Ammon's horn (tissue), 1 donor: Measurements from ENCODE around the gene MED13L.
"Not testable (repeated sequence)": the region's sequence is repeated elsewhere in the genome, so short reads cannot be mapped to it uniquely, and the experiment has no call there.

ENCODE experiments used
- DNase-seq: peaks from one replicate; pipeline ENCODE4 v3.0.0-alpha.2; 2016; ENCODE audit warnings: low spot score

MED13L gene

DNA sequence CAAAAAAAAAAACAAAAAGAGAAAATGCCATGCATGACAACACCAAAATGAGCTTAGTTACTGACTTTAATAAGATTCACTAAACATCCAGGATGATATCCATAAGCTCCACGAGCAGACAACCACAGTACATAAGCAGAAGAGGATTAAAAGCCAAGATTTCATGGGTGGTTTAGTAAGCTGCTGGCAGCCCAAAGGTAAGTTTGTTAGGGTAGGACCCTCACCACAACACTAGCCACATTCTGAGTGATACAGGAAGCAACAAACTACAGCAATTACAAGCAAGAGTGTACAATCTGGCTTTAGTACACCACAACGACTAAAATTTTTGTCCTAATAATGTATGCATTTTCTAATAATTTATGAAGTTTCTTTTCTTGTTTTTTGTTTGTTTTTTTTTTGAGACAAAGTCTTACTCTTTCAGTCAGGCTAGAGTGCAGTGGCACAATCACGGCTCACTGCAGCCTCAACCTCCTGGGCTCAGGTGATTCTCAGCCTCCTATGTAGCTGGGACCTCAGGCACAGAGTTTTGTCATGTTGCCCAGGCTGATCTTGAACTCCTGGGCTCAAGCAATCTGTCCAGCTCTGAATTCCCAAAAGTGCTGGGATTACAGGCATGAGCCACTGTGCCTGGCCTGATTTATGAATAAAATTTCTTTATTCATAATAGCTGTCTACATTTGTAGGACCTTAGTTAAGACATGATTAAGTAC lies 221.4 kb downstream of the MED13L start:
- DNase-seq = no peak

DNA sequence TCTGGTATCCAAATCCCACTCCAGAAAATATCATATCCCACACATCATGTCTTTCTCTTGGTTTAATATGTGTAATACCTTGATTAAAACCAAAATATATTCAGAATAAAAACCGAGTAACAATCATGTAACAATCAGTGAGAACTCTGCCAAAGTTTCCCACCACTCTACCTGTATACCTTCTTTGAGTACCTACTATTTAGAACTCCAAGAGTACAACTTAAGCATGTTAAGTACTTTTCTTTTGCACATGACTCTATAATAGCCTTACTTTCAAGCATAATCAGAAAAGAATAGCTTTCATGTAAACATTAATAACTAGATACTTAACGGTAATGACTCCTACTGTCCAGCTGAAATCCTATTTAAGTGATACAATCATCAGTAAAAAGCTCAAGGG lies 223.2 kb downstream of the MED13L start:
- no peak for DNase-seq

DNA sequence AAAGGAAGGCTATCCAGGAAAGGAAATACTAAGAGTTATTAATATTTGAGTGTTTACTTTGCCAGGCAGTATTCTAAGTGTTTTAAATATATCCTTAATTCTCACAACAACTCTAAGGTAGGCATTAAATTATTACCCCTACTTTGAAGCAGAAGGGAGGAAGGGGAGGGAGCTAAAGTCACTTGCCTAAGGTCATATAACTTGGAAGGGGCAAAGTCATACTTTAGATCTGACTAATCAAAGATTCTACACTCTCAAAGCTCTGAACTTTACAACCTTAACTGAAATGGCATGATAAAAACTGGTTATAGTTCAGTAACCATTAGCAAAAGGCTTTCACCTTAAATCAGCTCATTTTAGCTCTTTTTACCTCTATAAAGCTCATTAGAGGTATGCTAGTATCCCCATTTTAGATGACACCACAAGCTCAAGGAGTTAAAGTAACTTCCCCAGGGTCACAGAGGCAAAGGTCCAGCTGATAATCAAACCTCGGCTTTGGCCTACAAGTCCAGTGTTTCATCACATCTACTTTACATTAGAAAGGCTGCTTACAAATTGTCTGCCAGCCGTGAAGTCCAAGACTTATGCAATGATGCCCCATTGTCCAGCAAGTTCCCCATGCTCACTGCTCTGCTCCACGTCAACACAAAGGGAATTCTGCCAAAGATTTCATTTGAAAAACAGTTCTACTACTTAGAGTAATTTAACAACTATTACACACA lies 223.9 kb downstream of the MED13L start:
- DNase-seq = peak; percentile 70

DNA sequence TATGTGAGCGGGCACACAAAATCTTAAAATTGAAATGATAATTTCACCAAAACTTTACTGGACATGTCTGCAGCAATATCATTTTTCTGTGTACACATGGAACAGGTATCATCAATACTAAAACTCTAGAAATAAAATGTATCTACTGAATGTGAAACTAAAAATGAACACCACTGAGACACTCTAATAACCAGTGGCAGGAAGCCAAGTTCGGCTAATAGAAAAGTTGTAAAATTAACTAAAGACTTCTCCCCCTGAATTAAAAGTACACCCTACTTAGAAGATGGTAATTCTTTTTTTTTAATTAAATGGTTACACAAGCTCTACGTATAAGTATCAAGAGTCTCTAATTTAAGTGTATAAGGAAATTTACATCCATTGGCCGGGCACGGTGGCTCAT lies 227.2 kb downstream of the MED13L start:
- no peak for DNase-seq

DNA sequence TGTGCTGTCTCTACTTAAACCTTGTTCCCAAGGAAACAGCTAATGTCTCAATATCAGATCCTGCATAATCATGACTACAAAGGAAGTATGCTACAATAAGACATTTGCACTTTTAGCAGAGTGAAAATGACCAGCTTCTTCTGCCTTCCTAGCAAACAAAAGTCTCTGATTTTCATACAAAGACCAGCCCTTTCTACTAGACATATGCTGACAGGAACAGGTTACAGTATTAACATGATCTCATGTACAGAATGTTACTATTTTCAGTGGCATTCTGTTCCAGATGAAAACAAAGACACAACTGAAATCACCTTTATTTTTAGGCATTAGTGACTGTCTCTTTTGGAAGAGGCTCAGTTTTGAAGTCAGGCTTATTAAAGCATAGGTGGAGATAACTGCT lies 228.6 kb downstream of the MED13L start:
- no peak for DNase-seq

DNA sequence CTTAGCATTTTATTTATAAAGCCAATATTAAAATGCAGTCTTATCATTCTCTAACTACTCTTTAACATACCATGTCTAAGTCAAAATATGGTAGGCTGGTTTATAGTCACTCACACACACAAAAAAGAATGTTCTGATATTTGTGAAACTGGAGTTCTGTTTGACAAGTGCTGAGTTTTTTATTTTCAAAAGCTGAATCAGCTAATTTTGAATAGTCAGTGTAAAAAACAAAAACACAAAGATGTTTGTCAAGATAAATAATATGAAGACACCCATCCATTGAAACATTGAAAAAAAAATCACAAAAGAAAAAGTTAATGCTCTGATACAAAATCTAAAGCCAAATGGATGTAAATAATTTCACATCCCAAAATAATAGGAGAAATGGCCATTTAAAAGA lies 231.5 kb downstream of the MED13L start:
- DNase-seq = no peak

DNA sequence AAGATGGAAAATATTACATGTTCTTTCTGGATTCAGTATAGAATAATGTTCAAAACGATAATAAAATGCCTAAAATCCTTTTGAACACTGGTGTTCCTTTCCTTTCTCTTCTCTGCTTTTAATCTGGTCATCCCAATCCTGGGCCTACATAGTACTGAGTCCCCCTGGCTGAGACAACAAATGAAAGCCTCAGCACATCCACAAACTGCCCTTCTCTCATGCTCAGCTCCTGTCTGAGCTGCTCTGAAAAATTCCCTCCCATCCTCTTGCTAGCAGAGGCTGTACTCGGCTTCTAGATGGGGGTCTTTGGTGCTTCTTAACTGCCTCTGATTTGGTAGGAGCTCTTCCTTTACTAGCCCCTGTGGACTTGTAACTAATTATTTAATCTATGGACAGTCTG lies 232.3 kb downstream of the MED13L start:
- no peak for DNase-seq

DNA sequence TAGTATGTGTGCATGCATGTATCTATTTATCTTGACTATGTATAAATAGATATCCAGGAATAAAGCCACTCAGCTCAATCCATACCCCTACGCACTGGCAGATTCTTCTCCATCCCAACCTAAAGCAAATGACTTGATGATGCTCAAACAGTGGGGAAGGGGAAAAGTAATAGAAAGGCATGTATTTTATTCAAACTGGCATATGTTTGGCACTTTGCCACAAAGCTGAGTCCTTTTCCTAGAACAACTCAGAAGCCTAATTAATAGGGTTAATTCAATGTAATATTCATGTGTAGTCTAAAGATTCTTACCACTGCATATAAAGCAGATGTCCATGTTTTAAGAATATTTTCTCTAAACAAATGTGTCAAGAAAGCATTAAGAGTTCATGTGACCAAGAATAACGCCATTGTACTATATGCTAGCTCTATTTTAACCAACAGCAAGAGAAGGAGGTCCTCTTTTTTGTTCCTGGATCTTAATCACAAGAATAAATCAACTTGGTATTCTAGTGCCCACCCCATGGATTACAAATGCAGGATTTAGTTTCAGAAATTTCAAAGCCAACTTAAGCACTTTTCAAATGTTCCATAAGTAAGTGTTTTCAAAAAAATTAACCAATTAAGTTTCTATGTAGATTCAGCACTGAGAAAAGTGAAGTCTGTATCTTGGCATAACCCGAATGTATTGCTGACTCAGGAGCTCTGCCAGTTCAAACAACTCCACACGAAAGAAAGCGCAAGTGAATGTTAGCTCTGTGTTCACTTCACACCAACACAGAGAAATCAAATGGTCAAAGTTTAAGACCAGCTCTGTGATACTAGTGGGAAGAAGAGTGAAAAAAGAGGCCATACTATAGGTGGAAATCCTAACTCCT lies 233.6 kb downstream of the MED13L start:
- no peak for DNase-seq

DNA sequence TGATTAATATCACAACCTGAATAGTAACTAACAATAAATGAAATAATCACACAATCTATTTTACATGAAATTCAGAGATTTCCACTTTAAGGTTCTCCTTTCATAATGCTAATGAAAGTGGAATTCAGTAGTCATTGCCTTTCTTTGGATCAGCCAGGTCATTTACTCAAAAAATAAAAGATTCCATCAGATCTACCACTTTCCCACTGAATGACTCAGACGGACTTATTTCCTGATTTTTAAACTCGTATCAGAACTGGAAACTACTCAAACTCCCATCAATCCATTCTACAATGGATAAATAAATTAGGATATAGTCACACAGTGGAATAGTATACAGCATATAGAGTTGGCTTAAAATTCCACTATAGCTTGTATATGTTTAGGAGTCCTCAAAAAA lies 237.1 kb downstream of the MED13L start:
- no peak for DNase-seq

DNA sequence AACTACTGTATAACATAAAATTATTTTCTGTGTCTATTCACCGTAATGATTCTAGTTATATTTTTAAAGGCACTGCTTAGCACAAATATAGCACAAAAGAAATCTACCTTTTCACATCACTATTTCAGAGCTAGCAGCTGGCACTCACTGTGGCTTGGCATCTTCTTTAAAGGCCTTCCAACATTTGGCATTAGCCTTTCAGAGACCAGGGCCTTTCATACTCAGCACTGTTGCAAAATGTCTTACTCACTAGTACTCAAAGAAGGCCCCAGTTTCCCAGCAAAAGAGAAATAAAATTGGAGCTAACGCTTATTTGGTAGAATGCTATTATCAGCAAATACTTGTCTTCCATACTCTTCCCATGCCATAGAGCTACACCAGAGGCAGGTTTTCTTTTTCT lies 238.4 kb downstream of the MED13L start:
- DNase-seq = peak; percentile 26

DNA sequence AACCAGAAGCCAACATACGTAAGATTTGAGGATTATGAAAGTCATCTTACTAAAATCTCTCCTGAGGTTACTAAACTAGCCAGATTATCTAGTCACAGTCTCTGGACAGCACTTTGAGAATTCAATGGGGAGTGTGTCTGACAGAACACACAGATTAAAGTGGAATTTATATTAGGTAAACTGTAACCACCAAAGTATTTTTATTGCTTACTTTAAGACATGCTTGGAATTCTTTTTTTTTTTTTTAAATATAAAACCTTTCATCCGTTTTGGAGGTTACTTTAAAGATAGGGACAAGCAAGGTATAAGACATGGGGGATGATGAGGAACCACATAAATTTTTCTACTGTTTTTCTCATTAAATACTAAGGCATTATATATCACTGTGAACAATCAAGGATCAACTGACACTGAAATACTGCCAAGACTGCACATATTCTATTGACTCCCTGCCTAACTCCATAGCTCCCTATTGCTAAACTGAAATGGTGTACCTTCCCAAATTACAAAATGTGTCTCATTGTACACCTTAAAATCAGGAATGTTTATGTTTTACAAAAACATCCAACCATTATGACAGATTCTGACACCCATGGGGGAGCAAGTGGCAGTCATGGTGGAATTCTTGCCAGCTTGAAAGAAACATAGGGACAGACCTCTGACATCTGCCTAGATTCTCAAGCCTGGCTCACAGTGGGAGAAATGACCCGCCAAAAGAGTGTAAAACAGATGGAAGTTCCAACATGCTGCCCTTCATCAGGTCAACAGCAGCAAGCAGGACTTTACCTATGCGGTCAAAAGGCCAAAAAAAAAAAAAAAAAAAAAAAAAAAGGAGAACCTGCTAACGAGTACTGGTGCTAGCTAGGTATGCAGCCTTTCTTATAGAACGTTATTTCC lies 239.3 kb downstream of the MED13L start:
- no peak for DNase-seq

DNA sequence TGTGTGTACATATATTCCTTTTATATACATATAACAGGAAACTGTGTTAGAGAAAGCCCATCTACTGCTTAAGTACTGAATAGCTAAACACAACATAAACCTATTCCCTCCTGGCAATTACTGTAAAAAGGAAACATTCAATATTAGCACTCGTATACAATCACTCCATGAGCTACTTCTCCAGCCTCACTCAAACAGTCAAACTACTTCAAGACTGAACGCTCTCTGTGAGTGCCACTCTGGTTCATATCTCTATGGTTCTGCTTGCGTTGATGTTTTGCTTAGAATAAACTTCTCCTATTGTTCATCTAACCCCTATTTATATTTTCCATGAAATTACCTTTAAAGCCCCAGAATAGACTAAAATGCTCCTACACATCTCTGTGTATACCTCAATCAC lies 243.7 kb downstream of the MED13L start:
- no peak for DNase-seq

DNA sequence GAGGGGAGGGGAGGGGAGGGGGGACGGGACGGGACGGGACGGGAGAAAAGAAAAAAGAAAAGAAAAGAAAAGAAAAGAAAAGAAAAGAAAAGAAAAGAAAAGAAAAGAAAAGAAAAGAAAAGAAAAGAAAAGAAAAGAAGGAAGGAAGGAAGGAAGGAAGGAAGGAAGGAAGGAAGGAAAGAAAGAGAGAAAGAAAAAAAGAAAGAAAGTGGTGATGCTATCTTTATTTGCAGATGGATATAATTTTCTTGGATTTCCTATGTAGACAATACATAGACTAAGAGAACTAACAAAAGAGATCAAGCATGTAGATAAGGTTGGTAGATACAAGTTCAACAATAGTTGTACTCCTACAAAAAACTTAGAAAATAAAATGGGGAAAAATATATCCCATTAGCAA lies 245.9 kb downstream of the MED13L start:
- DNase-seq = not testable (repeated sequence)

DNA sequence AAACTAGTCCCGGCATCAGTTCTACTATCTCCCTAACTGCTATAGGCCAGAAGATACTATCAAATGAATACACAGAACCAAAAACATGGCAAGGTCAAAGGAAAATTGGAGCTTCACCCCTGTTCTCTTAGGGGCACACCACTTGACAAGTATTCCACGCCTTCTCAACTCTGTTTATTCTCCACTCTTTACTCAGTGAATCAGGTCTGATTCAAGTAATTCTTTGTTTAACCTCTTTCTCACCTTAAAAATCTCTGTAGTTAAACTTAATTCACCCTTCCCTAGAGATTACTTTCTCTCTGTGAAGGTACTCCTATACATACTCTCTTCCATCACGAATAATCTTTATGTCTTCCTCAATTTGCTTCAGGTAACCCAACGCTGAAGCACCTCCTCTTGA lies 248.9 kb downstream of the MED13L start:
- no peak for DNase-seq

DNA sequence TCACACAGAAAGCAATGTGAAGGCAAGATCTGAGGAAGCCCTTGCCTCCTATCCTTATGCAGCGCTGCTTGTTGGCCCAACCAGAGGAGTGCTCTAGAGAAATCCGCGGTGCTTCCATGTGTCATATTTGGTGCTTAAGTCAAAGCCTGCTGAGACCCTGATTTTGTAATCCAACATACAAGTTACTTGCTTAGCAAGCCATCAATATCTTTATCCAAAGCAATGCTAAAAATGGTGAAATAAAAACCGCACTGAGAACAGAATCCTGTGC lies 250.0 kb downstream of the MED13L start:
- DNase-seq = no peak

DNA sequence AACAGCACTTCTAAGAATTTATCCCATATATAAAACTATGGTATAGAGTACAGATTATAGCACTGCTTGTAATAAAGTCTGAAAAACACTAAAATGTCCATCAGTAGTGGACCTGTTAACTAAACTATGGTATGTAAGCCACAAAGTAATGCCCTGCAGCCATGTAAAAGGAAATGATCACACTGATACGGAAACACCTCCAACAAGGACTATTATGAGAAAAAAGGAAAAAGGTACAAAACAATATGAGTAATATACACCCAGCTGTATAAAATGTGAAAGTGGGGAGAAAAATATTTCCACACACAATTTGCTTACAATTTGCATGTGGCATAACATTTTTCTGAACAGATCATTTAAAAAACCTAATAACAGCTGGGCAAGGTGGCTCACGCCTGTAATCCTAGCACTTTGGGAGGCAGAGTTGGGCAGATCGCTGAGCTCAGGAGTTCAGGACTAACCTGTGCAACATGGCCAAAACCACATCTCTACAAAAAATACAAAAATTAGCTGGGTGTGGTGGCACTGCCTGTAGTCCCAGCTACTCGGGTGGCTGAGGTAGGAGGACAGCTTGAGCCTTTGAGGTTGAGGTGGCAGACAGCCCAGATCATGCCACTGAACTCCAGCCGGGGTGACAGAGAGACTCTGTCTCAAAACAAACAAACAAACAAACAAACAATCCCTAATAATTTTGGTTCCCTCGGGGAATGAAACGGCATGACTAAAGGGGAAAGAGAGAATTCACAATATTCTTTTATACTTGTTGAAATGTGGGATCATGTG lies 250.5 kb downstream of the MED13L start:
- peak; percentile 15 for DNase-seq

DNA sequence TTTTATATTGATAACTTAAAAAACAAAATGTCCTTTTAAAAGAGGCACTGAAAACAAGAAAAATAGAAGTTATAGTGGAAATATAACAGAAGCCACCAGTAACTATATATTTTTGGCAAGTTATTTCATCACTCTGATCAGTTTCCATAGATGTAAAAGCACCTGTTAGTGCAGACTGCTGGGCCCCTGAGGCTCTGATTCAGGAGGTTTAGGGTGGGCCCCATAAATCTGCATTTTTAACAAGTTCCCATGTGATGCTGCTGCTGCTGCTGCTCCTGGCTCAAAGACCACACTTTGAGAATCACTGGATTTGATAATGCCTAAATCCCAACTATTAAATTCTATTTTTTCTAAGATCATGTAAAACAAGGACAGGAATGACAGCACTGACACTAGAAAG lies 251.1 kb downstream of the MED13L start:
- no peak for DNase-seq

DNA sequence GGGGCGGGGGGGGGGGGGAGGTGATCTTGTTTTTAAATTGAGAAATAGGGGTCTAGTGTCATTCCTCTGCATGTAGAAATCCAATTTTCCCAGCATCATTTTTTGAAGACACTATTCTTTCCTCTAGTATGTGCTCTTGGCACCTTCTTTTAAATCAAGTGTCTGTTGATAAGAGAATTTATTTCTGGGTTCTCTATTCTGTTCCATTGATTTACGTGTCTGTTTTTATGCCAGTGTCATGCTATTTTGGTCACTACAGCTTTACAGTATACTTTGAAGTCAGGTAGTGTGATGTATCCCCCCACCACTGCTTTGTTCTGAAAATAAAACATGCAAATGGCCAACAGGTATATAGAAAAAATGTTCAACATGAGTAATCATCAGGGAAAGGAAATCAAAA lies 252.7 kb downstream of the MED13L start:
- DNase-seq = no peak

DNA sequence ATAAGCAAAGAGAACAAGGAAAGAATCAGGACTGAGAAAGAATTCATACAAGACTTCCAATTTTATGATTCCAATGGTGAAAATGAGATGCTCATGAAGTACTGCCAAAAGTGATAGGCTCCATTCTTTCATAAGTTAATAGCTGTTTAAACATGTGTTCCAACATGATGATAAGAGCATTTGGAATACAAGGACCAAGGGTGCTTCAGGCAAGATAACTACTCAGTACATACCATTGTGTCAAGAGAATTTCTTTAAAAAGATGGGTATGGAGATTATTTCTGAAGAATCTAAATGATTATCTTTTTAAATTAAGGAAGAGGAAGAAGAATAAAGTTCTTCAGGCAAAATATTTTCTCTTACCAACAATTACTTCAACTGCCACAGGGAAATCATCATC lies 258.1 kb downstream of the MED13L start:
- DNase-seq = no peak

DNA sequence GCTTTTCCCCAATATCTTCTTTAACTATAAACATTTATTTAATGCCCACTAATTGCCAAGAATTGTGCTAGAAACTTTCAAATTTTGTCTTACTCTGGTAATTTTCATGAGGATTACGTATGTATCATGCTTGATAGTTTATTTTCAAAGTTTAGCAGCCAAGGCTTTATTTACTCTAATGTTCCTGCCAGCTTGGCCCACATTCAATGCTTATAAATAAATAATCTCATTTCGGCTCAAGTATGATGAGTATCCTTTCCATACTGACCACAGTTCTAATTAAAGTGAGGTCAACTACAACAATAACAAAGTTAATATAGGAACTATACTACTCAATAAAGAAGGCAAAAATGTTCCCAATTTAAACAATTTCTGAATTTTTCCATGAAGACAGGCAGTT lies 259.2 kb downstream of the MED13L start:
- DNase-seq = no peak

DNA sequence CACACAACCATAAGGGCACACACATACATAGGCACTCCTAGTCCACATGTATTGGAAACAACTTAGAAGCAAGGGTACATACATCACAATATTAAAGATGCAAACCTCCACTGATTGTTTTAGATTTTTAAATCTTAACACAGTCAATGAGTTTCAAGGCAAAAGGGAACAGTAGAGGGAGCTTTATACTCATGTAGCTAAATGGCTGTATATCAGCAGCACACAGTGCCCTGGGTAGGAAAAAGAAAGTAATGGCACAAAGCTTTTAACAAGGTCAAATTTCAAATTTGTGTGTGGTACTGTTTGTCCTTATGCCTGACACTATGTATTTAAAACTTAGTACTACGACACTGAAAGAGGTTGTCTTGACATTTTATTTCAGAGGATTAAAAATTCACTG lies 262.0 kb downstream of the MED13L start:
- peak; percentile 71 for DNase-seq
